Right lung (tissue), 5 donors: ENCODE measurements around the gene MGAT5. TPM values are rescaled to one million over a fixed set of nuclear protein-coding genes. Genes with fewer than 3 reads are reported as not detected.

ENCODE experiments used
- DNase-seq, 2 donors: peaks; one replicate each; pipeline ENCODE4 v3.0.0-alpha.2; 2013
- polyA plus RNA-seq, 5 donors: library from polyadenylated mRNA; unstranded; fragments of 120-200 nt; gene quantifications; one replicate each; pipeline versions ENCODE4 v1.2.1 to v1.2.3, GENCODE V29; 2013; ENCODE audit warnings: inconsistent platforms in 1 of 5, low replicate concordance in 1 of 5; ENCODE audit not compliant: insufficient read length in 5 of 5, insufficient read depth in 1 of 5

MGAT5 gene
- polyA plus RNA-seq, 5 donors: 20.7 to 27.3 (median 23.8) TPM

- no peak for DNase-seq
Measured at GRCh38 chr2:134445985-134446382, 192.1 kb downstream of the MGAT5 start.

- no peak for DNase-seq
Measured at GRCh38 chr2:134446383-134447017, 192.6 kb downstream of the MGAT5 start.

GRCh38 chr2:134447669-134448068 lies 193.8 kb downstream of the MGAT5 start:
- no peak for DNase-seq

- DNase-seq: no peak
Measured at GRCh38 chr2:134448650-134449049, 194.8 kb downstream of the MGAT5 start.

- no peak for DNase-seq
Measured at GRCh38 chr2:134449157-134449556, 195.3 kb downstream of the MGAT5 start.

GRCh38 chr2:134449751-134450513 lies 196.1 kb downstream of the MGAT5 start:
- no peak for DNase-seq

- DNase-seq: no peak
Measured at GRCh38 chr2:134451347-134451630, 197.4 kb downstream of the MGAT5 start.

- no peak for DNase-seq
Measured at GRCh38 chr2:134452042-134452733, 198.3 kb downstream of the MGAT5 start.

GRCh38 chr2:134453476-134453875 lies 199.6 kb downstream of the MGAT5 start:
- no peak for DNase-seq

GRCh38 chr2:134453973-134454372 lies 200.1 kb downstream of the MGAT5 start:
- no peak for DNase-seq

- DNase-seq: no peak
Measured at GRCh38 chr2:134454426-134454825, 200.6 kb downstream of the MGAT5 start.

- DNase-seq: no peak
Measured at GRCh38 chr2:134454931-134455330, 201.1 kb downstream of the MGAT5 start.

GRCh38 chr2:134455426-134455825 lies 201.6 kb downstream of the MGAT5 start:
- no peak for DNase-seq

- no peak for DNase-seq
Measured at GRCh38 chr2:134457353-134457752, 203.5 kb downstream of the MGAT5 start.

GRCh38 chr2:134457765-134458472 lies 204.0 kb downstream of the MGAT5 start:
- DNase-seq: no peak

- no peak for DNase-seq
Measured at GRCh38 chr2:134458473-134458853, 204.6 kb downstream of the MGAT5 start.

- DNase-seq: no peak
Measured at GRCh38 chr2:134458950-134459349, 205.1 kb downstream of the MGAT5 start.

- no peak for DNase-seq
Measured at GRCh38 chr2:134459706-134460406, 206.0 kb downstream of the MGAT5 start.

GRCh38 chr2:134460583-134460998 lies 206.7 kb downstream of the MGAT5 start:
- peak; percentile 21 to 38 for DNase-seq

GRCh38 chr2:134461511-134461910 lies 207.6 kb downstream of the MGAT5 start:
- no peak for DNase-seq

GRCh38 chr2:134462275-134462674 lies 208.4 kb downstream of the MGAT5 start:
- DNase-seq: no peak
